NCI-H2107 treated with DMSO at 0.1 percent for 48 hours (cell line): ENCODE results near the gene EXD3.
"Not testable (repeated sequence)": the region's sequence is repeated elsewhere in the genome, so short reads cannot be mapped to it uniquely, and the experiment has no call there.

Source experiments
- DNase-seq: peaks from one replicate; lab custom pipeline; 2025; ENCODE audit not compliant: unreplicated experiment; lab: John Stamatoyannopoulos, UW

EXD3 gene

GRCh38 chr9:137262173-137262908 lies 160.6 kb downstream of the EXD3 start:
- not testable (repeated sequence) for DNase-seq
